ENCODE results near the gene CNTNAP2. TPM values are rescaled to one million over a fixed set of nuclear protein-coding genes. Genes with fewer than 3 reads are reported as not detected.

CNTNAP2 gene
- total and polyA plus RNA-seq, 2 of the 8 experiments (the other 6 are each of a cell fraction or from before 2014, with no cell fraction given), result 27.9 to 71.0 TPM

DNA sequence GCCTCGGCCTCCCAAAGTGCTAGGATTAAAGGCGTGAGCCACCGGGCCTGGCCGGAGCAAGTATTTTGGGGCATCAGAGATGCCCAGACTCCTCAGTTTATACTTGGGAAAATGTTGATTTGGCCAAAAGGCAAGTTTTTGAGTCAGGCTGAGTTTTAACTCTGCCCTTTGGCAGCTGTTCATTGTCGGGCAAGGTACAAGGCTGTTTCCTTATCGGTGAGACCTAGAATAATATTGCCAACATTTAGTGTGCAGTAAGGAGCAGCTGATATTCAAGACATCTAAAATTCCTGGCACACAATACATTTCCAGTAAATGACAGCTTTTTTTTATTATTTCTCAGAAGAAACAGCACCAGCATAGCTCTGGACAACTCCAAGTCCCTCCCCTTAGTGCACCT lies 2326.3 kb downstream of the CNTNAP2 start (continued):
- TF ChIP-seq, protein P1, sequence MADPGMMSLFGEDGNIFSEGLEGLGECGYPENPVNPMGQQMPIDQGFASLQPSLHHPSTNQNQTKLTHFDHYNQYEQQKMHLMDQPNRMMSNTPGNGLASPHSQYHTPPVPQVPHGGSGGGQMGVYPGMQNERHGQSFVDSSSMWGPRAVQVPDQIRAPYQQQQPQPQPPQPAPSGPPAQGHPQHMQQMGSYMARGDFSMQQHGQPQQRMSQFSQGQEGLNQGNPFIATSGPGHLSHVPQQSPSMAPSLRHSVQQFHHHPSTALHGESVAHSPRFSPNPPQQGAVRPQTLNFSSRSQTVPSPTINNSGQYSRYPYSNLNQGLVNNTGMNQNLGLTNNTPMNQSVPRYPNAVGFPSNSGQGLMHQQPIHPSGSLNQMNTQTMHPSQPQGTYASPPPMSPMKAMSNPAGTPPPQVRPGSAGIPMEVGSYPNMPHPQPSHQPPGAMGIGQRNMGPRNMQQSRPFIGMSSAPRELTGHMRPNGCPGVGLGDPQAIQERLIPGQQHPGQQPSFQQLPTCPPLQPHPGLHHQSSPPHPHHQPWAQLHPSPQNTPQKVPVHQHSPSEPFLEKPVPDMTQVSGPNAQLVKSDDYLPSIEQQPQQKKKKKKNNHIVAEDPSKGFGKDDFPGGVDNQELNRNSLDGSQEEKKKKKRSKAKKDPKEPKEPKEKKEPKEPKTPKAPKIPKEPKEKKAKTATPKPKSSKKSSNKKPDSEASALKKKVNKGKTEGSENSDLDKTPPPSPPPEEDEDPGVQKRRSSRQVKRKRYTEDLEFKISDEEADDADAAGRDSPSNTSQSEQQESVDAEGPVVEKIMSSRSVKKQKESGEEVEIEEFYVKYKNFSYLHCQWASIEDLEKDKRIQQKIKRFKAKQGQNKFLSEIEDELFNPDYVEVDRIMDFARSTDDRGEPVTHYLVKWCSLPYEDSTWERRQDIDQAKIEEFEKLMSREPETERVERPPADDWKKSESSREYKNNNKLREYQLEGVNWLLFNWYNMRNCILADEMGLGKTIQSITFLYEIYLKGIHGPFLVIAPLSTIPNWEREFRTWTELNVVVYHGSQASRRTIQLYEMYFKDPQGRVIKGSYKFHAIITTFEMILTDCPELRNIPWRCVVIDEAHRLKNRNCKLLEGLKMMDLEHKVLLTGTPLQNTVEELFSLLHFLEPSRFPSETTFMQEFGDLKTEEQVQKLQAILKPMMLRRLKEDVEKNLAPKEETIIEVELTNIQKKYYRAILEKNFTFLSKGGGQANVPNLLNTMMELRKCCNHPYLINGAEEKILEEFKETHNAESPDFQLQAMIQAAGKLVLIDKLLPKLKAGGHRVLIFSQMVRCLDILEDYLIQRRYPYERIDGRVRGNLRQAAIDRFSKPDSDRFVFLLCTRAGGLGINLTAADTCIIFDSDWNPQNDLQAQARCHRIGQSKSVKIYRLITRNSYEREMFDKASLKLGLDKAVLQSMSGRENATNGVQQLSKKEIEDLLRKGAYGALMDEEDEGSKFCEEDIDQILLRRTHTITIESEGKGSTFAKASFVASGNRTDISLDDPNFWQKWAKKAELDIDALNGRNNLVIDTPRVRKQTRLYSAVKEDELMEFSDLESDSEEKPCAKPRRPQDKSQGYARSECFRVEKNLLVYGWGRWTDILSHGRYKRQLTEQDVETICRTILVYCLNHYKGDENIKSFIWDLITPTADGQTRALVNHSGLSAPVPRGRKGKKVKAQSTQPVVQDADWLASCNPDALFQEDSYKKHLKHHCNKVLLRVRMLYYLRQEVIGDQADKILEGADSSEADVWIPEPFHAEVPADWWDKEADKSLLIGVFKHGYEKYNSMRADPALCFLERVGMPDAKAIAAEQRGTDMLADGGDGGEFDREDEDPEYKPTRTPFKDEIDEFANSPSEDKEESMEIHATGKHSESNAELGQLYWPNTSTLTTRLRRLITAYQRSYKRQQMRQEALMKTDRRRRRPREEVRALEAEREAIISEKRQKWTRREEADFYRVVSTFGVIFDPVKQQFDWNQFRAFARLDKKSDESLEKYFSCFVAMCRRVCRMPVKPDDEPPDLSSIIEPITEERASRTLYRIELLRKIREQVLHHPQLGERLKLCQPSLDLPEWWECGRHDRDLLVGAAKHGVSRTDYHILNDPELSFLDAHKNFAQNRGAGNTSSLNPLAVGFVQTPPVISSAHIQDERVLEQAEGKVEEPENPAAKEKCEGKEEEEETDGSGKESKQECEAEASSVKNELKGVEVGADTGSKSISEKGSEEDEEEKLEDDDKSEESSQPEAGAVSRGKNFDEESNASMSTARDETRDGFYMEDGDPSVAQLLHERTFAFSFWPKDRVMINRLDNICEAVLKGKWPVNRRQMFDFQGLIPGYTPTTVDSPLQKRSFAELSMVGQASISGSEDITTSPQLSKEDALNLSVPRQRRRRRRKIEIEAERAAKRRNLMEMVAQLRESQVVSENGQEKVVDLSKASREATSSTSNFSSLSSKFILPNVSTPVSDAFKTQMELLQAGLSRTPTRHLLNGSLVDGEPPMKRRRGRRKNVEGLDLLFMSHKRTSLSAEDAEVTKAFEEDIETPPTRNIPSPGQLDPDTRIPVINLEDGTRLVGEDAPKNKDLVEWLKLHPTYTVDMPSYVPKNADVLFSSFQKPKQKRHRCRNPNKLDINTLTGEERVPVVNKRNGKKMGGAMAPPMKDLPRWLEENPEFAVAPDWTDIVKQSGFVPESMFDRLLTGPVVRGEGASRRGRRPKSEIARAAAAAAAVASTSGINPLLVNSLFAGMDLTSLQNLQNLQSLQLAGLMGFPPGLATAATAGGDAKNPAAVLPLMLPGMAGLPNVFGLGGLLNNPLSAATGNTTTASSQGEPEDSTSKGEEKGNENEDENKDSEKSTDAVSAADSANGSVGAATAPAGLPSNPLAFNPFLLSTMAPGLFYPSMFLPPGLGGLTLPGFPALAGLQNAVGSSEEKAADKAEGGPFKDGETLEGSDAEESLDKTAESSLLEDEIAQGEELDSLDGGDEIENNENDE (IDR thresholded peaks at IDR 0.05; ENCODE audit: insufficient replicate concordance, low read length), result no peak
- TF ChIP-seq TBP (IDR thresholded peaks at IDR 0.05; ENCODE audit: low read depth, low read length) (no peak), SRF (IDR thresholded peaks at IDR 0.05; ENCODE audit: low read depth, low read length) (no peak), SAP30 (IDR thresholded peaks at IDR 0.05; ENCODE audit: insufficient read depth, insufficient replicate concordance, low read length) (no peak), SP1 (IDR thresholded peaks at IDR 0.05; ENCODE audit: low read depth, low read length) (no peak), CBX8 (IDR thresholded peaks at IDR 0.05; ENCODE audit: borderline replicate concordance, low read depth, low read length) (no peak)
